Naive B cell (primary cell): ENCODE results near the gene AK9. TPM values are rescaled to one million over a fixed set of nuclear protein-coding genes. Genes with fewer than 3 reads are reported as not detected.
A peak's percentile ranks its signal among the peaks of the same experiment; 100 is the strongest.
"Not testable (repeated sequence)": the region's sequence is repeated elsewhere in the genome, so short reads cannot be mapped to it uniquely, and the experiment has no call there.

ENCODE experiments used
- ATAC-seq, 2 donors: fragments of 150-1000 bp; cut with Tn5 transposase; 2 replicates each; pipeline ENCODE4 v1.10.0; 2021; ENCODE audit warnings: low read depth in 2 of 2, mild to moderate bottlenecking in 2 of 2, moderate library complexity in 2 of 2
- DNase-seq: peaks from one replicate; pipeline ENCODE4 v3.0.0; 2022
- H3K27ac Mint-ChIP-seq, 6 donors: one replicate each; pipeline ENCODE4 v1.8.0; 2020 to 2022; ENCODE audit warnings: mild to moderate bottlenecking in 6 of 6, mixed read lengths in 6 of 6, moderate library complexity in 5 of 6, inconsistent platforms in 2 of 6
- H3K27me3 Mint-ChIP-seq, 3 donors: one replicate each; pipeline ENCODE4 v1.8.0; 2021 to 2022; ENCODE audit warnings: mixed read lengths in 3 of 3, mild to moderate bottlenecking in 1 of 3
- H3K36me3 Mint-ChIP-seq, 2 donors: one replicate each; pipeline ENCODE4 v1.8.0; 2020 to 2022; ENCODE audit warnings: mixed read lengths in 2 of 2, inconsistent platforms in 1 of 2, mild to moderate bottlenecking in 1 of 2
- H3K4me1 Mint-ChIP-seq, 3 donors: one replicate each; pipeline ENCODE4 v1.8.0; 2020 to 2022; ENCODE audit warnings: mixed read lengths in 3 of 3, inconsistent platforms in 1 of 3, mild to moderate bottlenecking in 1 of 3, moderate library complexity in 1 of 3
- H3K4me3 Mint-ChIP-seq, 8 donors: one replicate each; pipeline ENCODE4 v1.8.0; 2020 to 2022; ENCODE audit warnings: mild to moderate bottlenecking in 8 of 8, mixed read lengths in 8 of 8, moderate library complexity in 8 of 8, inconsistent platforms in 2 of 8
- H3K9me3 Mint-ChIP-seq, 7 donors: one replicate each; pipeline ENCODE4 v1.8.0; 2020 to 2022; ENCODE audit warnings: mixed read lengths in 7 of 7, mild to moderate bottlenecking in 5 of 7, inconsistent platforms in 2 of 7, moderate library complexity in 1 of 7
- polyA plus RNA-seq, 6 donors: library from polyadenylated mRNA; unstranded; fragments of 300-500 nt; fragmentation: Illumina TruSeq; gene quantifications; one replicate each; pipeline ENCODE4 v1.2.3, GENCODE V29; 2021; ENCODE audit warnings: low read depth in 6 of 6

AK9 gene
- polyA plus RNA-seq, 6 donors from 2014 or later = 6.8 to 23.5 (median 15.9) TPM

GRCh38 chr6:109580519-109580918, 110.5 kb downstream of the AK9 start:
- DNase-seq (no peak), ATAC-seq (no peak)
- Mint-ChIP-seq H3K4me3 (no peak overlapping the region), H3K4me1 (no peaks in the 10 kb centered on the region), H3K9me3 (peaks cover 0 to 6% (median 0%) of the 10 kb centered on the region in 7 donors), H3K27me3 (no peaks in the 10 kb centered on the region), H3K27ac (peak overlapping the region in 1 of 6 donors; percentile 35), H3K36me3 (peaks cover 25 to 26% of the 10 kb centered on the region in 2 donors)

DNA sequence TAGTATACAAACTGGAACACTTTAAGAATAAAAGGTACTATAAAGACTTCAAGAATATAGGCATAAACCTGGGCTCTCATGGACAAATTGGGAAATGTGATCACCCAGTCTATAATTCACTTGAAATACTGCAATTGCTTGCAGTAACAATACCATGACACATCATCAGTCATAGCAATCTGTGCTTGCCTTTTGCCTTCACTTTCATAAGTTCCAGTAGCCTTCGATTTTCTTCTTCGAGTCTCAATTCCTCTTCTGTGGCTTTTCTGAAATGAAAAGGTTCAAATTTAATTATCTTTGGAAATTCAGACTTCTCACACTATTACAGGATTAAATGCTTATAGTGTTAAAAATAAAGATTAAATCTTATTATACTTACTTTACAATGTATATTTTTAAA, 111.6 kb downstream of the AK9 start:
- ATAC-seq = no peak
- H3K36me3 Mint-ChIP-seq = peaks cover 25 to 26% of the 10 kb centered on the region in 2 donors
- peaks cover 0 to 6% (median 0%) of the 10 kb centered on the region in 7 donors for H3K9me3 Mint-ChIP-seq
- DNase-seq = no peak
- no peaks in the 10 kb centered on the region for H3K27me3 Mint-ChIP-seq
- H3K4me1 Mint-ChIP-seq = no peaks in the 10 kb centered on the region
- no peak overlapping the region for H3K4me3 Mint-ChIP-seq
- no peak overlapping the region for H3K27ac Mint-ChIP-seq

- DNase-seq, H3K27ac Mint-ChIP-seq, ATAC-seq, H3K4me3 Mint-ChIP-seq, H3K27me3 Mint-ChIP-seq, H3K4me1 Mint-ChIP-seq: not testable (repeated sequence)
- Mint-ChIP-seq H3K9me3 (peaks cover 0 to 14% (median 4%) of the 10 kb centered on the region in 7 donors), H3K36me3 (peaks cover 16 to 23% of the 10 kb centered on the region in 2 donors)
Observed at GRCh38 chr6:109569901-109570300, 121.1 kb downstream of the AK9 start.

GRCh38 chr6:109561844-109562243, 129.2 kb downstream of the AK9 start:
- ATAC-seq (no peak), DNase-seq (no peak)
- H3K4me3 Mint-ChIP-seq = no peak overlapping the region
- no peaks in the 10 kb centered on the region for H3K27me3 Mint-ChIP-seq
- peaks cover 4 to 30% (median 17%) of the 10 kb centered on the region in 7 donors for H3K9me3 Mint-ChIP-seq
- H3K36me3 Mint-ChIP-seq = peaks cover 50 to 58% of the 10 kb centered on the region in 2 donors
- no peaks in the 10 kb centered on the region for H3K4me1 Mint-ChIP-seq
- H3K27ac Mint-ChIP-seq = no peak overlapping the region

DNA sequence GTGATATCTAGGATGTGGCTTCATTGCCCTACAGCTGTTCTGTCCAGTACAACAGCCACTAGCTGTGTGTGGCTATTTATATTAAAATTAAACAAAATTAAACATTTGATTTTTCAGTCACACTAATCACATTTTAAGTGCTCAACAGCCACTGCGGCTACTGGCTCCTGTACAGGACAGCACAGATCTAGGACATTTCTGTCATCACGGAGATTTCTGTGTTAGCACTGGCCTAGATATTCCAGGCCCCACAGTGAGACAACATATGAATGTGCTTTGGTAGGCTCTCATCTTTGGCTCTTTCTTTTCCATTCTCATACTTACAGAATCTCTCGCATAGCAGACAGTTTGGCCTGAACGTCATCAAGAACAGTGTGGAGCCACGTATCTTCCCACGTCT, 159.6 kb downstream of the AK9 start:
- H3K4me3 Mint-ChIP-seq = no peak overlapping the region
- ATAC-seq = no peak
- no peak for DNase-seq
- H3K9me3 Mint-ChIP-seq = peaks cover 0 to 3% (median 2%) of the 10 kb centered on the region in 7 donors
- H3K27me3 Mint-ChIP-seq = no peaks in the 10 kb centered on the region
- no peaks in the 10 kb centered on the region for H3K36me3 Mint-ChIP-seq
- no peak overlapping the region for H3K27ac Mint-ChIP-seq
- peaks cover 0 to 7% (median 4%) of the 10 kb centered on the region in 3 donors for H3K4me1 Mint-ChIP-seq

DNA sequence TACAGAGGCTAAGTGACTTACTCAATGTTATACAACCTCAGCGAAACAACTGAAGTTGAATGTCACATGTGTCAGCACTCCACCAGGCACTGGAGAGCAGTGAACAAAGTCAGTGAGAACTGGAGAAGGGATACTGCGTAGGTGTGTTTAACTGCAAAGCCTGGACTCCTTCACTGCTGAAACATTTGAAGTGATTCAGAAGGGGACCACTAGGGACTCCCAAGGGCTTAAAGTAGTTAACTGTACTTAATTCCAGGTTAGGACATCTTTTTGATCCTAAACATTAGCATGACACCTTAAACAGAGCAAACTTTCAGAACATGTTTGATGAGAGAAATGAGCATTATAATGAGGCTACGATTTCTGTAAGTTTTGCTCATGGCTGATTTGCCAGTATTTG, 163.0 kb downstream of the AK9 start:
- Mint-ChIP-seq H3K36me3 (peaks cover 13 to 14% of the 10 kb centered on the region in 2 donors), H3K27me3 (no peaks in the 10 kb centered on the region), H3K27ac (no peak overlapping the region), H3K4me3 (no peak overlapping the region), H3K4me1 (peaks cover 0 to 7% (median 4%) of the 10 kb centered on the region in 3 donors), H3K9me3 (peaks cover 0 to 13% (median 3%) of the 10 kb centered on the region in 7 donors)
- ATAC-seq = peak in 1 of 2 donors; percentile 35
- no peak for DNase-seq

DNA sequence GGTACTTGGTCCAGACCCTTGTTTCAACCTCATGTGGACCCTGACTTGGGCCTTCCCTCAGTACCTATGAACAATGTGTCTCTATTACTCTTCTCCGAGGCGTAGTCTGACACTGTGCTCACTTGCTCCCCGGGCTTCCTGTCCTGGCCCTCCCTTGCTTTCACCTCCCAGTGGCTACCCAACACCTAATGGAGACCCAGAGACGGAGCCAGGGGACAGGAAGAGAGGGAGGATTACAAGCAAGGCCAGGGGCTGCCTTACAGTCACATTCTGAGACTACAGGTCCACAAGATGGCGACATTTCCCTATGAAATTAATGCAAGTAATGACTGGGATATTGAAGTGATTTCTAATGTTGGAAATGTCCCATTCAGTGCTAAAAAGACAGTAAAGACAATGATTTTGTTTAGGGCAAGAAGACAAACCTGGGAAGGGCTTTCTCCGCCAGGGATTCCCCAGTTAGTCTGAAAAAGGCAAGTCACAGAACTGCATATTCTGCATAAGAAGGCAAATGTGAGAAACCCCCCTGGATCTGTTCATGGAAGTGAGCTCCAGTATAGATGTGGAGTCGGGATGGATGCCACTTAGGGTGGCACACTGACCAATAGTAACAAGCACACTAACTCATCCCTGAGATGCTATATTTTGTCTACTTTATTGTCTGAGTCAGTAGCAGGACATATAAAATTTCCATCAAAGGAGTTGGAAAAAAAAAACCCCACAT, 163.9 kb downstream of the AK9 start:
- Mint-ChIP-seq H3K27ac (peak overlapping the region in 2 of 6 donors; percentile 30 to 50), H3K4me3 (no peak overlapping the region), H3K4me1 (peaks cover 0 to 7% (median 4%) of the 10 kb centered on the region in 3 donors), H3K27me3 (no peaks in the 10 kb centered on the region), H3K36me3 (peaks cover 13 to 14% of the 10 kb centered on the region in 2 donors), H3K9me3 (peaks cover 0 to 13% (median 3%) of the 10 kb centered on the region in 7 donors)
- peak; percentile 57 for DNase-seq
- ATAC-seq = peak; percentile 79 to 87

DNA sequence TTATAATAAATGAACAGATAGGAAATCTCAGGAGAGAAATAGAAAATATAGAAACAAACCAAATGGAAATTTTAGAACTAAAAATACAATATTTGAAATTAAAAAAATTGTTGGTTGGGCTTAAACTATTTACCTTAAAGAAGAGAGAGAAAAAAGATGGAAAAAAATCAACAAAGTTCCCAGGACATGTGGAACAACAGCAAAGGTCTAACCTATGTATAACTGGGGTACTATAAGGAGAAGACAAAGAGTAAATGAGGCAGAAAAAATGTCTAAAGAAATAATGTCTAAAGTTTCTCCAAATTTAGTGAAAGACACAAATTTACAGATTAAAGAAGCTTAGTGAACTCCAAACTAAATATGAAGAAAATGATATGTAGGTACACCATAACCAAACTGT, 166.9 kb downstream of the AK9 start:
- ATAC-seq = no peak
- H3K36me3 Mint-ChIP-seq = peaks cover 13 to 14% of the 10 kb centered on the region in 2 donors
- H3K4me1 Mint-ChIP-seq = peaks cover 0 to 7% (median 4%) of the 10 kb centered on the region in 3 donors
- H3K27me3 Mint-ChIP-seq = no peaks in the 10 kb centered on the region
- no peak overlapping the region for H3K27ac Mint-ChIP-seq
- no peak overlapping the region for H3K4me3 Mint-ChIP-seq
- DNase-seq = no peak
- H3K9me3 Mint-ChIP-seq = peaks cover 0 to 14% (median 6%) of the 10 kb centered on the region in 7 donors

DNA sequence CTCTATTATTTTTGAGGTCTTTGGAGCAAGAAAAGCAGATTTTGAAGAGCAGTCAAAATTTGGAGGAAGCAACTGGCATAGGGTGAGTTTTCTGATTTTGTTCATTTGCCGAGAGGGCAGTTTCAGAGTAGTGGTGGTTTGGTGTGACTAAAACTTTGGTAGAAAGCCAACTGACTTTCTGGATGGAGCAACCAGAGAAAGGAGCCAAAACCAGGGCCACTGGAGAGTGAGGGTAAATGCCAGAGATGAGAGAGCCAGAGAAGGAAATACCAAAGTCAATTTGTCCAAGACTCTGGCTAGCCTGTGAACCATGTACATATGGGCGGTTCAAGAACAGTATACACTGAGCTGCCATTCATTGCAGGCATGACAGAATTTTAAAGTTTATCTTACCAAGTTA, 167.5 kb downstream of the AK9 start:
- Mint-ChIP-seq H3K4me1 (peaks cover 0 to 7% (median 4%) of the 10 kb centered on the region in 3 donors), H3K27me3 (no peaks in the 10 kb centered on the region), H3K4me3 (no peak overlapping the region), H3K27ac (peak overlapping the region in 1 of 6 donors; percentile 59), H3K9me3 (peaks cover 0 to 14% (median 6%) of the 10 kb centered on the region in 7 donors), H3K36me3 (peaks cover 13 to 14% of the 10 kb centered on the region in 2 donors)
- DNase-seq = no peak
- no peak for ATAC-seq

DNA sequence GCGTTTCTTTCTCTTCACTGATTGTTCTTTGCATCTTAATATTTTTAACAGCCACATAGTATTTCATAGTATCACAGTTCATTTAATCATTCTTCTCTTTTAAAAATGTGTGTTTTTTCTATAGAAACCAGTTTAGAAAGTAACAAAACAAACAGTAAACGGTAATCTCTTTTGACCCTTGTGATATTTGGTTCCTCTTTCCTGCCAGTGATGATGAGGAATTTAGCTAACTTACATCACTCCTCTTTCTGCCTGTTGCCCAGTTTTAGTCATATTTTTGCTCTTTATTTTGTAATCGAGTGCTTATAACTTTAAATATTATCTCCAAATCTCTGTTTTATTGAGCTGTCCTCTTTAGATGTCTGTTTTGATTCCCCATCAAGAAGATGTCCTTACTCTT, 169.9 kb downstream of the AK9 start:
- DNase-seq = no peak
- peaks cover 13 to 14% of the 10 kb centered on the region in 2 donors for H3K36me3 Mint-ChIP-seq

GRCh38 chr6:109519647-109520046, 171.4 kb downstream of the AK9 start:
- Mint-ChIP-seq H3K4me1 (peaks cover 10 to 20% (median 20%) of the 10 kb centered on the region in 3 donors), H3K9me3 (peaks cover 0 to 14% (median 7%) of the 10 kb centered on the region in 7 donors), H3K36me3 (peaks cover 13 to 14% of the 10 kb centered on the region in 2 donors)
- not testable (repeated sequence) for H3K27me3 Mint-ChIP-seq, DNase-seq, ATAC-seq, H3K4me3 Mint-ChIP-seq, H3K27ac Mint-ChIP-seq

More for the DNA sequence above, 169.9 kb downstream of the AK9 start:
- H3K4me3 Mint-ChIP-seq = no peak overlapping the region
- ATAC-seq = no peak
- H3K4me1 Mint-ChIP-seq = peaks cover 5 to 11% (median 10%) of the 10 kb centered on the region in 3 donors
- H3K9me3 Mint-ChIP-seq = peaks cover 0 to 14% (median 7%) of the 10 kb centered on the region in 7 donors
- H3K27me3 Mint-ChIP-seq = no peaks in the 10 kb centered on the region
- H3K27ac Mint-ChIP-seq = no peak overlapping the region

GRCh38 chr6:109516929-109517328, 174.1 kb downstream of the AK9 start:
- DNase-seq = no peak
- Mint-ChIP-seq H3K36me3 (no peaks in the 10 kb centered on the region), H3K27ac (peak overlapping the region in 1 of 6 donors; percentile 55), H3K4me3 (peak overlapping the region in 6 of 8 donors; percentile 29 to 80 (median 51)), H3K4me1 (peaks cover 13 to 20% (median 20%) of the 10 kb centered on the region in 3 donors), H3K9me3 (peaks cover 0 to 7% (median 0%) of the 10 kb centered on the region in 7 donors), H3K27me3 (no peaks in the 10 kb centered on the region)
- no peak for ATAC-seq

DNA sequence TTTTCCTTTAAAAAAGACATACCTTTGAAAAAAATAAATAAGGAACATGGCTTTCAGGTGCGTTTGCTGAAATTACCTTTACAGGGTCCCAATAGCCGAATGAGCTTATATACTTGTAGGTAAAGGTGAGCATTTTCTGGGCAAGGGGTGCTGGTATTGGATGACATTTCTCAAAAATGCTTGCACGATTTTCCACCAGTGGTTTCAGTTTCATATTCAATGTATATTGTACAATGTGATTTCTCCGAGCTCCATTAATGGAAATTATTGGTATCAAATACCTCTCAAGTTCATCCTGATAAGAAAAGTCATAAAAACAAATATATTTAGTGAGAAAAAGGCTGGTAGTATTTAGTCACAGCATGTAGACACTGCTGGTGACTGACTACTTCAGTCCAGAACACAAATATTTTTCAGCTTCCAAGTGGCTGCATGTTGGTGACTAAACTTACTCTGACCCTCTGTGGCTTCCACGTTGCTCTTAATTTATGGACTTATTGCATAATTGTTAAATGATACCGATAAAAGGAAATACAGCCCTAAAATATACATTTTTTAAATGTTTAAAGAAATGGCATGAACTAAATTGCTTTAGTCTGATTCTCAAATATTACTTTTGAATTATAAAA, 175.1 kb downstream of the AK9 start:
- no peaks in the 10 kb centered on the region for H3K27me3 Mint-ChIP-seq
- H3K27ac Mint-ChIP-seq = peak overlapping the region in 3 of 6 donors; percentile 3 to 80 (median 19)
- H3K9me3 Mint-ChIP-seq = peaks cover 0 to 7% (median 0%) of the 10 kb centered on the region in 7 donors
- peak overlapping the region; percentile 52 to 83 (median 68) for H3K4me3 Mint-ChIP-seq
- ATAC-seq (no peak), DNase-seq (no peak)
- peaks cover 13 to 20% (median 20%) of the 10 kb centered on the region in 3 donors for H3K4me1 Mint-ChIP-seq
- no peaks in the 10 kb centered on the region for H3K36me3 Mint-ChIP-seq
